SK-N-MC (cell line): ENCODE data around the gene CCDC194.

Experiments
- DNase-seq: peaks from one replicate; pipeline ENCODE4 v3.0.0-alpha.2; 2011; ENCODE audit warnings: low read depth, low spot score
- H3K27ac ChIP-seq: fragments of 200-600 bp; sonication (generic); 2 replicates; pipeline ENCODE4 v1.5.1; 2016; ENCODE audit warnings: mixed run types
- H3K36me3 ChIP-seq: fragments of 200-600 bp; sonication (generic); 2 replicates; pipeline ENCODE4 v1.6.1; 2017; ENCODE audit warnings: antibody characterized with exemption, low read length, mixed read lengths; ENCODE audit not compliant: insufficient read depth
- H3K4me3 ChIP-seq: fragments of 200-600 bp; sonication (generic); 2 replicates; pipeline ENCODE4 v1.5.1; 2016
- H3K9ac ChIP-seq: fragments of 200-600 bp; sonication (generic); 2 replicates; pipeline ENCODE4 v1.8.0; 2017; ENCODE audit warnings: mixed run types, mixed read lengths; ENCODE audit not compliant: insufficient read length
- H3K9me3 ChIP-seq: fragments of 200-600 bp; sonication (generic); 2 replicates; pipeline ENCODE4 v1.6.1; 2017; ENCODE audit warnings: low read depth, mild to moderate bottlenecking, antibody characterized with exemption, low read length, moderate library complexity, mixed read lengths
- EZH2 ChIP-seq: fragments of 200-600 bp; sonication (generic); IDR thresholded peaks from one replicate; pipeline ENCODE4 v1.6.1; 2017; ENCODE audit warnings: antibody characterized with exemption
- FOXP2 ChIP-seq: optimal IDR thresholded peaks from 2 replicates; pipeline ENCODE3; 2011; ENCODE audit warnings: mild to moderate bottlenecking, moderate library complexity; ENCODE audit not compliant: insufficient read depth; ENCODE audit errors: extremely low read length, control extremely low read depth
- POLR2AphosphoS5 ChIP-seq: IDR thresholded peaks from 2 replicates; pipeline ENCODE4 v1.6.1; 2012; ENCODE audit warnings: mild to moderate bottlenecking, low read depth, low read length, borderline replicate concordance

Gene CCDC194

DNA sequence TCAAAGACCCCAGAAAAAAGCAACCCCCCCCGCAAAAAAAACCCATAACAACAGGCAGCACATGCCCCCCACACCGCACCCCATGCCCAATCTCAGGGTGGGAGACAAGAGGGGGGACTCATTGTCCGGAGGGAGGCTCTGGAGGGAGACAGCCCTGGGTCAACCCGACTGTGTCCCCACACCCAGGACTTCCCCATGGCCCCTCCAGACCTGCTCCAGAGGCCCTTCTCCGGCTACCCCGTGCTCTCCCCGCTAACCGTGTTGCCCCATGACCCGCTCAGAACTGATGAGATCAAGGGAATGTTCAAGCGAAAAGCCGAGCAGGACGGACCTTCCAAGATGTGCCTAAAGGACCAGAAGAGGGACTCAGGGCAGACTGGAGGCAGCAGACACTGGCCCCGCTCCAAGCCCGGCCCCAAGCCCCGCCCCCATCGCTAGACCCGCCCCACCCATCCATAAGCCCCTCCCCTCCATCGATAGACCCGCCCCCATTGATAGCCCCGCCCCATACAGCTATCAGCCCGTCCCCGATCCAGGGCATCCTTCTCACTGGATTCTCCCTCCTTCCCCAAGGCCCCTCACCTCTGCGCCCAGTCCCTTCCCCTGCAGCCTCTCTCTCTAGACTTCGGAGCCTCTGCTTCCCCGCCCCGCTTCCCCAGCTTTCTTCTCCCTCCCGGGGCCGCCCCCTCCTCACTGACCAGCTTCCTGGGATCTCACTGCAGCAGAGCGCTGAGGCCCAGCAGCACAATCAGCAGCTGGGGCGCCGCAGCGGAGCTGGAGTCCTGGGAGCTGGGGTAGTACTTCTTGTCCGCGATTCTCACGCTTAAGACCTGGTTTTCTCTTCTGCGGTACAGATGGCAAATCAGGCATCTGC lies 9.2 kb upstream of the CCDC194 start:
- H3K4me3 ChIP-seq: no peak overlapping the region
- H3K9me3 ChIP-seq: no peaks in the 10 kb centered on the region
- H3K36me3 ChIP-seq: no peaks in the 10 kb centered on the region
- H3K27ac ChIP-seq: no peak overlapping the region
- H3K9ac ChIP-seq: no peak overlapping the region
- TF ChIP-seq EZH2 (no peak), POLR2AphosphoS5 (no peak), FOXP2 (no peak)
- DNase-seq: no peak

- Histone ChIP-seq H3K36me3 (no peaks in the 10 kb centered on the region), H3K4me3 (no peak overlapping the region), H3K9me3 (no peaks in the 10 kb centered on the region), H3K27ac (no peak overlapping the region), H3K9ac (no peak overlapping the region)
- no peak for TF ChIP-seq FOXP2
- TF ChIP-seq POLR2AphosphoS5: no peak
- TF ChIP-seq EZH2: no peak
- DNase-seq: no peak
These were observed 7.6 kb upstream of the CCDC194 start for GRCh38 chr19:17401628-17402027.

GRCh38 chr19:17398902-17399527 lies 5.0 kb upstream of the CCDC194 start:
- no peak for TF ChIP-seq POLR2AphosphoS5
- no peak for TF ChIP-seq FOXP2
- TF ChIP-seq EZH2: no peak
- Histone ChIP-seq H3K27ac (no peak overlapping the region), H3K36me3 (no peaks in the 10 kb centered on the region), H3K9ac (no peak overlapping the region), H3K4me3 (no peak overlapping the region), H3K9me3 (no peaks in the 10 kb centered on the region)
- no peak for DNase-seq

DNA sequence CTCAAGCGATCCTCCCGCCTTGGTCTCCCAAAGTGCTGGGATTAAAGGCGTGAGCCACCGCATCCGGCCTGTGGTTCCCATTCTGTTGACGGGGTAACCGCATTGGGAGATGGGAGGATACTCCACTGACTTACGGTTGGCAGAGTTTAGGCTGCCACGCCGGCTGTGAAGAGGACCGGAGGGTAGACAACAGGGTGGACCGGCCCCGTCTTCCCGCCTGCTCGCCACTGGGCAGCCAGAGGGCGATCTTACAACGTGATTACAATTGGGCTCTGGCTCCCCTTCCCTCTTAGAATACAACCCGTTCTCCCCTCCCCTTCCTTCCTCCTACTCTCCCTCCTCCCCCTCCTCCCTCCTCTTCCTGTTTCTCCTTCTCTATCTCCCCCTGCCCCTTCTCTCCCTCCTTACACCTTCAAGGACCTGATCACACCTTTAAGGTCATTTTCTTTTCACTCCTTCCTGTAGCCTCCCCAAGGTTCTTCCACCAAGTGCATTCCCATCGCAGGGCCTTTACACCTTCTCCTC lies 957 bp upstream of the CCDC194 start:
- DNase-seq: no peak
- Histone ChIP-seq H3K9me3 (no peaks in the 10 kb centered on the region), H3K36me3 (no peaks in the 10 kb centered on the region), H3K4me3 (no peak overlapping the region), H3K27ac (no peak overlapping the region), H3K9ac (no peak overlapping the region)
- TF ChIP-seq POLR2AphosphoS5 (no peak), EZH2 (no peak), FOXP2 (no peak)

GRCh38 chr19:17393002-17393401 lies 994 bp downstream of the CCDC194 start:
- Histone ChIP-seq H3K9me3 (no peaks in the 10 kb centered on the region), H3K4me3 (no peak overlapping the region), H3K27ac (no peak overlapping the region), H3K9ac (no peak overlapping the region), H3K36me3 (no peaks in the 10 kb centered on the region)
- no peak for DNase-seq
- TF ChIP-seq POLR2AphosphoS5 (no peak), FOXP2 (no peak), EZH2 (no peak)

- no peaks in the 10 kb centered on the region for H3K36me3 ChIP-seq
- H3K4me3 ChIP-seq: peak overlapping the region; percentile 84
- DNase-seq: no peak
- H3K27ac ChIP-seq: no peak overlapping the region
- no peak overlapping the region for H3K9ac ChIP-seq
- no peaks in the 10 kb centered on the region for H3K9me3 ChIP-seq
- TF ChIP-seq POLR2AphosphoS5 (no peak), FOXP2 (no peak), EZH2 (no peak)
These were observed 2.4 kb downstream of the CCDC194 start for GRCh38 chr19:17391371-17392151.

GRCh38 chr19:17390665-17391370 lies 3.2 kb downstream of the CCDC194 start:
- H3K4me3 ChIP-seq: peak overlapping the region; percentile 84
- H3K27ac ChIP-seq: no peak overlapping the region
- no peaks in the 10 kb centered on the region for H3K36me3 ChIP-seq
- peak; percentile 49; the same call in 1 of the 2 replicates for TF ChIP-seq POLR2AphosphoS5
- no peak for TF ChIP-seq FOXP2
- no peaks in the 10 kb centered on the region for H3K9me3 ChIP-seq
- no peak overlapping the region for H3K9ac ChIP-seq
- no peak for DNase-seq

- Histone ChIP-seq H3K4me3 (peak overlapping the region; percentile 84), H3K36me3 (no peaks in the 10 kb centered on the region), H3K9me3 (no peaks in the 10 kb centered on the region), H3K27ac (no peak overlapping the region), H3K9ac (no peak overlapping the region)
- TF ChIP-seq EZH2 (no peak), POLR2AphosphoS5 (no peak), FOXP2 (no peak)
- no peak for DNase-seq
These were observed 3.9 kb downstream of the CCDC194 start for GRCh38 chr19:17389957-17390664.
